CD4-positive, alpha-beta T cell treated with Interleukin-17A for 1 hour (primary cell): Measurements from ENCODE around the gene DRD3.
A peak's percentile ranks its signal among the peaks of the same experiment; 100 is the strongest.

ENCODE experiments used
- DNase-seq: peaks from one replicate; pipeline ENCODE4 v3.0.0-alpha.2; 2020

The DRD3 gene

GRCh38 chr3:114176890-114177289 lies 2.0 kb downstream of the DRD3 start:
- DNase-seq, result no peak

DNA sequence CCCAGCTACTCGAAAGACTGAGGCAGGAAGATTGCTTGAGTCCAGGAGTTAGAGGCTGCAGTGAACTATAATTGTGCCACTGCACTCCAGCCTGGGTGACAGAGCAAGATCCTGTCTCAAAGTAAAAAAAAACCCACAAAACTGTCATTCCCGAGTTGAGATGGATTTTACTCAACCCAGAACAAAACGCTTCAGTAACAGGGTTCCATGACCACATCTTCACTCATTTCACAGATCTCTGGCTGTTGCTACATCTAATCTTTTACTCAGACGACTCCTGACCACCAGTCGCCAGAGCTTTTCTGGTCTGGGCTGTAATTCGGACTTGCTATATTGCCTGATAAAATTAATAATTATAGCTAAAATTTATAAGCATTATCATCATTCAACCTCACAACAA lies 2.4 kb downstream of the DRD3 start:
- no peak for DNase-seq

- no peak for DNase-seq
These were observed 3.5 kb downstream of the DRD3 start for GRCh38 chr3:114175204-114175987.

DNA sequence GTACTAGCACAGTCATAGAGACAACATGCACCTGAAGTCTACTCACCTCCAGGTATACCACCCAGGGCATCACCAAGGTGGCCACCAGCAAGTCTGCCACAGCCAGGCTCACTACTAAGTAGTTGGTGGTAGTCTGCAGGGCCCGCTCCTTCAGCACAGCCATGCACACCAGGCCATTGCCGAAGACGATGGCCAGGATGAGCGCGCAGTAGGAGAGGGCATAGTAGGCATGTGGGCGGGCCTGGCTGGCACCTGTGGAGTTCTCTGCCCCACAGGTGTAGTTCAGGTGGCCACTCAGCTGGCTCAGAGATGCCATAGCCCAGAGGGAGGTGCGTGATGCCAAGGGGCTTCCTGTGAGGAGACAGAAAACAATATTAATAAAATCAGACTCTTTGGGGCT lies 7.2 kb downstream of the DRD3 start:
- DNase-seq, result no peak

DNA sequence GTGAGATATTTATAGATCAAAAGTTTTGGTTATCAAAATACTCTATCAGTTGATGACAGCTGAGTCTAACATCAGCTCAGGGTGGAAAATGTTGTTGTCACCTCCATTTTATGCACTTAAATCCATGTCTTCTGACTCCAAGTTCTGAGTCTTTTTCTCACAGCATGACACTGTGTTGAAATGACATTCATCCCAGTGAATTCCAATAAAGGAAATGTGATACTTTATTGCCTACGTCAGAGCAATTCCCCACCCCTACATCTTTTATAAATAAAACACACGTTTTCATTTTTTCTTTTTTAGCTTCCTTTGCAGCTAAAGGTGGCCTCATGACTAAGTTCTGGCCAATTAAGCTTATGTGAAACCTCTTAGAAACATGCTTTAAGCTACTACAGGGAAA lies 10.7 kb downstream of the DRD3 start:
- no peak for DNase-seq

GRCh38 chr3:114157321-114157720 lies 21.5 kb downstream of the DRD3 start:
- no peak for DNase-seq

DNA sequence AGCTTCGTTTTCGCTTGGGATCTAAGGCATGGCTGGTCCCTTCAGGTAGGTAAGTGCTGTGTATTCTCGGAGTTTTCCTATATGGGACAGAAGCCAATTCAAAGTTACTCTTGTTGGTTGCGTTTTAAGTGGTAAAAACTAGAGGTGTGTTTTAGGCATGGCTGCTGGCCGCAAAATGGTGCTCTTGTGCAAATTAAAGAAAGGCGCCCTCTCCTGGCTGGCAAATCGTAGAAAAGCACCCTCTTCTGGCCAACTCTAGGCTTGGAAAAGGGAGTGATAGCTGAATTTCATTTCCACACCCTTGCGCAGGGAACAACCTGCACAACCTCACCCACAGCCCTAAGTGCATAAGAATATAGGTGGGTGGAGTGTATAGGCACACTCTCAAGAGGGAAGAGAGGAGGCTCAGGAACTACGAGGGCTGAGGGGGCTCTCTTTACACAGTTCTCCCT lies 23.5 kb downstream of the DRD3 start:
- peak; percentile 27 for DNase-seq

DNA sequence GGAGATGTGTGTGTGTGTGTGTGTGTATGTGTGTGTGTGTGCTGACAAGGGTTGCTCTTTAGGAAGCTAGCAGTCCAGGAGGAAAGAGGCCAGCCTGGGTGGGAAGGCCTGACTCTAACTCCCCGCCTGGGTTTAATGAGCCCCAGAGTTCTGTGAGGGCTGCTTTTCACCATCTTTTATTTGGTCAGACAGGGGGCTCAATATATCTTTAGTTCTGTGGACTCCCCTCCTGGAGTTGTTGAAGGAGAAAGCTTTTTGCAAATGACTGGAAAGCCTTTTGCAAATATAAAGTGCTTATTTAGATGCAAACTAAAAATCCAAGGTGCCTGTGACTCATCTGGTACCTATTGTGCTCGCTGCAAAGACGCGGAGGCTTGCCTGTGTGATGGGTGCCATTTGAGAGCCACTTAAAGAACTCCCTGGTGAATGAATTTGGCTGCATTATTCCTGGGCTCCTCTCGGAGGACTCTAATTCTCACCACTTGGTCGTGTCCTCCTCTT lies 24.5 kb downstream of the DRD3 start:
- no peak for DNase-seq

- DNase-seq, result peak; percentile 85
These were observed 26.2 kb downstream of the DRD3 start for GRCh38 chr3:114152519-114153151.

DNA sequence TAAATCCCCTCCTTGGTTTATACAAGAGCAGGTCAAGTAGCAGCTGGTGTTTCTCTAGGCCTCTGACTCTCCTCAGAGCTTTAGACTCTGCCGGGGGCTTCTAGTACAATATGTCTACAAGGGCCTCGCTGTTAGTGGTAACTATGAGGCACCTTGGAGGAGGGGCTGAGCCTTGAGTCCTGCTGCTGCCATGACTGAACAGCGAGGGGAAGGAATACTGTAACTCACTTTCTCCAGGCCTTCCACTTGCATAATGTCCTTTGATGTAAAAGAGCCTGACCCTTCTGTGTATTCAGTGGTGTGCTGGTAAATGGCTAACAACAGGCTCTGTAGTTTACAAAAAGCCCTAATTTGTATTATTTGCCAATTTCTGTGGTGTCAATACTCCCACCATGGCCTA lies 27.8 kb downstream of the DRD3 start:
- no peak for DNase-seq

DNA sequence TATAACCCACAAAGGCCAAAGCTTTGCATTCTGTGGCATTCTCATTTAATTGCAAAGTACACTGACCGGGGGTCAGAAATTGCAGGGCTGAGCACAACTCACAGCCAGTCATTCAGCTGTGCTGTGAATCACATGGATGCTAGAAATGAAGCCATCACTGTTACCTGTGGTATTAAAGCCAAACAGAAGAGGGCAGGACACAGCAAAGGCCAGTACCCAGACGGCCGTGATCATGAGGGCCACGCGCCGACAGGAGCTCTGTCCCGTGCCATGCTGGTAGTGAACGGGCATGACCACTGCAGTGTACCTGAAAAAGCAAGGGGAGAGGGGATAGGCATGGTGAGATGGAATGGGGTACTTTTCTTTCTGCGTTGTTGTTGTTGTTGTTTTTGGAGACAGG lies 31.6 kb downstream of the DRD3 start:
- DNase-seq, result no peak

- no peak for DNase-seq
These were observed 33.8 kb downstream of the DRD3 start for GRCh38 chr3:114144909-114145688.

DNA sequence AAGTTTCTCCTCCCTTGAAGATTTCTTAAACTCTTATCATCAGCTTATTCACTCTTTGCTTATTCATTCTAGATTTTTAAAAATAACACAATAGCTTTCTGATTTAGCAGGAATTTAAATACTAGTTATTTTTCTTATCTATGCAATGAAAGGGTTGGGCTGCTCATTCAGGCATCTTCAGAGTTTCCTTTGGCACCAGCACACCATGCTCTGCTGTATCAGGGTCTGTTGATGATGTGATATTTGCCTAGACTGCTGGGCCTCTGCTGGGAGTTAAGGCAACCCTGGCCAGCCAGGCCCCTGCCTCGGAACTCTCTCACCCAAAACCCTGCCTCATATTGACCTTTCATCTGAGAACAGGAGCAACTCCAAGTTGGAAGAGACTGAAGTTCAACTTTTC lies 35.0 kb downstream of the DRD3 start:
- DNase-seq, result no peak

- no peak for DNase-seq
These were observed 39.0 kb downstream of the DRD3 start for GRCh38 chr3:114139836-114140235.

- DNase-seq, result no peak
These were observed 44.9 kb downstream of the DRD3 start for GRCh38 chr3:114133947-114134346.

DNA sequence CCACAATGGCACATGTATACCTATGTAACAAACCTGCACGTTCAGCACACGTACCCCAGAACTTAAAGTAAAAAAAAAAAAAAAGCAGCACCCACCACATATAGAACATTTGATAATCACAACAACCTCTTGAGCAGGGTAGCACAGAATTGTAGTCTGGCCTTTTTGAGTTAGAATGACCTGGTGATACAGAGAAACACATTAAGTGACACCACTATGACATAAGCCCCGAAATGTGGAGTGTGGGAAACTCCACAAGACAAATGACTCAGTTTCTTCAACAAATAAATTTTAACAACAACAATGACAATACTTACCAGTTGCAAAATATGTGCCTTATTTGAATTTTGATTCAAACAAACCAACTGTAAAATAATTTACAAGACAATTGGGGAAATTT lies 46.4 kb downstream of the DRD3 start:
- no peak for DNase-seq

DNA sequence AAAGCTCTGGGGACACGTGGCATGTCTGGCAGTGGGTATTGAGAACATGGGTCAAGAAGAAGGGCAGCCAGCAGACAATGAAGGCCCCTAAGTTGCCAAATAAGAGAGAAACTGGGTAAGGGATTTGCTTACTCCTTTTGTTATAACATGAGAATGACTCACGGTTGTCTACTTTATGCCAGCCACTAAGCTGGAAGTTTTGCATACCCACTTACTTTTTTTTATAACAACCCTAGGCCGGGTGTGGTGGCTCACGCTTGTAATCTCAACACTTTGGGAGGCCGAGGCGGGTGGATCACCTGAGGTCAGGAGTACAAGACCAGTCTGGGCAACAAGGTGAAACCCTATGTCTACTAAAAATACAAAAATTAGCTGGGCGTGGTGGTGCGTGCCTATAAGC lies 50.0 kb downstream of the DRD3 start:
- no peak for DNase-seq

DNA sequence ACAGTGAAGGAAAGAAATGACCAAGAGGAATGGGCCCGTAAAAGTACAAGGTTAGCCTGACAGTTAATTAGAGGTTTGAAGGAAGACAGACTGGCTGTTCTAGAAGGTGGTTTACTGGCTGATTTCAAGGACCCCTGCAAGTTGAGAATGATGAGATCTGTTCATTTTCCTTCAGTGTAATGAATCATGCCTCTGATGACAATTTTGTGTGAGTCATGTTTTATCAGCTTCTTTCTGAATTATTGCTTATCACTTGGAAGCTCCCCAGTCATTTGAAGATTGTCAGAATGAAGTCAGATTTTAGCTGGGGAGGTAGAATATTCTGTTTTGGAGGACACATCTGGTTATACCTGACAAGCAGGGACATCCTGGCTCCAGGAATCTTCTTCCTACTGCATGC lies 50.6 kb downstream of the DRD3 start:
- DNase-seq, result no peak

DNA sequence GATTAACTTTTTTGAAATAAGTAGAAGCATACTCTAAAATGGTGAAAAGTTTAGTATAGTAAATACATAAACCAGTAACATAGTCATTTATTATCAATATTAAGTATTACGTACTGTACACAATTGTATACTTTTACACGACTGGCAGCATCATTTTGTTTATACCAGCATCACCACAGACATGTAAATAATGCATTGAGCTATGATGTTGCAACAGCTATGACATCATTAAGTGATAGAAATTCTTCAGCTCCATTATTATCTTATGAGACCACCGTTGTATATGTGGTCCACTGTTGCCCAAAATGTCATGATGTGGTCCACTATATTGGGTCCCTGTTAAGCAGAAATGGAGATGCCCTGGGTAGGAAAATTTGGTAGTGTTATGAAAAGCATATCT lies 51.3 kb downstream of the DRD3 start:
- no peak for DNase-seq

DNA sequence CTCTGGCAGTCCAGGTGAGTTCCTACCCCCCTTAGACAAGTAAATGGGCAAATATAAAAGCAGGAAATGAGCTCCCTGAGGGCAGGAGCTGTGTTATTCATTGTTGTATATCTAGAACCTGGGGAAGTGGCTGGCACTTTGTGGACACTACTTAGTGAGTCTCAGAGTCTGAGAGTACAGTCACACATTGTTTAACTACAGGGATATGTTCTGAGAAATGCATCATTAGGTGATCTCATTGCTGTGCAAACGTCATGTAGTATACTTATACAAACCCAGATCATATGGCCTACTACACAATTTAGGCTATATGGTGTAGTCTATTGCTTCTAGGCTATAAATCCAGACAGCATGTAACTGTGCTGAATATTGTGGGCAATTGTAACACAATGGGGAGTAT lies 52.4 kb downstream of the DRD3 start:
- no peak for DNase-seq

GRCh38 chr3:114122027-114122709 lies 56.7 kb downstream of the DRD3 start:
- DNase-seq, result no peak

- DNase-seq, result no peak
These were observed 58.6 kb downstream of the DRD3 start for GRCh38 chr3:114120211-114120610.

- no peak for DNase-seq
These were observed 59.1 kb downstream of the DRD3 start for GRCh38 chr3:114119776-114120175.
